Measurements from ENCODE around the gene PLCB3. TPM values are rescaled to one million over a fixed set of nuclear protein-coding genes. Genes with fewer than 3 reads are reported as not detected.

PLCB3 gene
- total RNA-seq, 1 experiment from 2014 or later: 40.6 TPM

DNA sequence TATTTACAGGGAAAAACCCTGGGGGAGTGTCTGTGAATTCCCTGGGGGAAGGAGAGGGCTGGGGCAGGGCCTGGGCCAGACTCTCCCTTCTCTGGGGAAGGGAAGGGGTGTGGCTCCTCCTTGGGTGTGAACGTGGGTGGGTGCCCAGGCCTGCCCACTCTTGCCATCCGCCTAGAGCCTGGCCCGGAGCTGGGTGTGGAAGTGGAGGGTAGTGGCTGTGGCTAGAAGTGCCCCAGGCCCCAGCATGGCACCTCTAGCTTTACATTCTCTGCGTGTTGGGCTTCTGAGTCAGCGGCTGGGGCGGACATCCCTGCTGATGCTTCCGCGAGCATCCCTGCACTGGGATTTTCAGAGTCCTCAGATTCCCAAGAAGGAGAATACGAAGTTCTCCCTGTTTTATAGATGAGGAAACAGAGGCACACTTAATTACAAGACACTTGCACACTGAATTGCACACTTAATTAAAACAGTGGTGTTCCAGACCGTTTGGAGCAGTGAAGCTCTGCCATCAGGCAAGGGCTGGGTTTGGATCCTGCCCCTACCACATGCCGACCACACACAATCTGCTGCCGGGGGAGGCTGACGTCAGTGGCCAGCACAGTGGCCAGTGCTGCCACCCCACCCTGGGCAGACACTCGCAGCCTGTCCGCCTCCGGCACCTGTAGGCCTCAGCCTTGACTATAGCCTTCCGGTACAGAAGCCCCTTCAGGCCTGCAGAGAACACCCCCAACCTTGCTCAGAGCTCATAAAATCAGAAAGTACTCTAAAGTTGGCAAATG lies 25.5 kb downstream of the PLCB3 start:
- TF ChIP-seq, protein P1, sequence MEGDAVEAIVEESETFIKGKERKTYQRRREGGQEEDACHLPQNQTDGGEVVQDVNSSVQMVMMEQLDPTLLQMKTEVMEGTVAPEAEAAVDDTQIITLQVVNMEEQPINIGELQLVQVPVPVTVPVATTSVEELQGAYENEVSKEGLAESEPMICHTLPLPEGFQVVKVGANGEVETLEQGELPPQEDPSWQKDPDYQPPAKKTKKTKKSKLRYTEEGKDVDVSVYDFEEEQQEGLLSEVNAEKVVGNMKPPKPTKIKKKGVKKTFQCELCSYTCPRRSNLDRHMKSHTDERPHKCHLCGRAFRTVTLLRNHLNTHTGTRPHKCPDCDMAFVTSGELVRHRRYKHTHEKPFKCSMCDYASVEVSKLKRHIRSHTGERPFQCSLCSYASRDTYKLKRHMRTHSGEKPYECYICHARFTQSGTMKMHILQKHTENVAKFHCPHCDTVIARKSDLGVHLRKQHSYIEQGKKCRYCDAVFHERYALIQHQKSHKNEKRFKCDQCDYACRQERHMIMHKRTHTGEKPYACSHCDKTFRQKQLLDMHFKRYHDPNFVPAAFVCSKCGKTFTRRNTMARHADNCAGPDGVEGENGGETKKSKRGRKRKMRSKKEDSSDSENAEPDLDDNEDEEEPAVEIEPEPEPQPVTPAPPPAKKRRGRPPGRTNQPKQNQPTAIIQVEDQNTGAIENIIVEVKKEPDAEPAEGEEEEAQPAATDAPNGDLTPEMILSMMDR (IDR thresholded peaks at IDR 0.05; ENCODE audit: insufficient read depth in 1 of 2, low read depth in 1 of 2, low read length in 1 of 2, severe bottlenecking in 1 of 2, unreplicated experiment in 1 of 2): no peak
- no peak for DNase-seq
- no peak overlapping the region for H3K4me3 ChIP-seq (ENCODE audit: low read depth, low read length)
- peaks cover 2% of the 10 kb centered on the region for H3K36me3 ChIP-seq (ENCODE audit: control insufficient read depth, insufficient read depth, low read length)
- no TSS peak for BruUV-seq (replicated peaks)
- Mint-ChIP-seq H3K27me3 (ENCODE audit: insufficient read depth, unreplicated experiment) (no peaks in the 10 kb centered on the region), H3K27ac (ENCODE audit: unreplicated experiment) (no peak overlapping the region), H3K4me3 (ENCODE audit: unreplicated experiment) (no peak overlapping the region), H3K4me1 (ENCODE audit: low read depth, unreplicated experiment) (peaks cover 4% of the 10 kb centered on the region), H3K9me3 (ENCODE audit: unreplicated experiment) (no peaks in the 10 kb centered on the region), H3K36me3 (ENCODE audit: insufficient read depth, unreplicated experiment) (peaks cover 23% of the 10 kb centered on the region)
- CTCF ChIA-PET: no interaction called here
- POLR2A ChIA-PET: no interaction called here
- H3K4me1 ChIP-seq: peaks cover 1% of the 10 kb centered on the region
- no peaks in the 10 kb centered on the region for H3K9me3 ChIP-seq
- H3K27me3 ChIP-seq (replicated peaks; ENCODE audit: control insufficient read depth, insufficient read depth, low read length): no peaks in the 10 kb centered on the region
- intact Hi-C loops (cut with micrococcal nuclease; ENCODE audit: unreplicated experiment): no loop called here

DNA sequence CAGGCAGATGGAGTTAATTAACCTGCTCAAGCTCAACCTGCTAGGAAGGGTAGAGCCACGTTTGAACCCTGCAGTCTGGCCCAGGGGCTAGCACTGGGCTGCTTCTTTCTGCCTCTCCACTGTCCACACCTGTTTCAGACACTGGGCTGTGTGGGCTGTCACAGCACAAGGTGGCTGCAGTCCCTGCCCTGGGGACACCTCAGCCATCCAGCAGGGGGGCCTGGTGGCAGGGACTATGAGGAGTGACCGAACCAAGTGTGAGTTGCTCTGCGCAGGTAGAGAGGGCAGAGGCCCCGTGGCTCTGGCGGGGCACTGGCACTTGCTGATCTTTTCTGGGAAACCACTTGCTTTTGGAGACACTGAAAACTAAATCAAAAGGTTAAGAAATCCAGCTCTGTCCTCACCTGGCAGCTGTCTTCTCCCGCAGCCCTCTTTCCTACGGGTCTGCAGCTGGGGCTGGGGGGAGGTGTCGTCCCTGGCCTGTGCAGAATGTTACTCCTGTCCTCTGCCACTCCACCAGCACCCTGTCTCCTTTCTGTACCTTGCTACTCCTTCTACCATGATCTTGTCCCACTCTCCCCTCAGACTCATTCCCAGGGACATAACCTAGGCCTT lies 27.4 kb downstream of the PLCB3 start:
- intact Hi-C loops (cut with micrococcal nuclease; ENCODE audit: unreplicated experiment): no loop called here
- TF ChIP-seq, protein P1 (IDR thresholded peaks at IDR 0.05; ENCODE audit: insufficient read depth in 1 of 2, low read depth in 1 of 2, low read length in 1 of 2, severe bottlenecking in 1 of 2, unreplicated experiment in 1 of 2): no peak
- ChIA-PET POLR2A (no interaction called here), CTCF (interaction anchor here (1.0 to 1.3 kb wide), 2 partner anchors 8 to 22 kb away, joined by 4 read pairs; no protein-coding TSS in a partner anchor)
- Mint-ChIP-seq H3K4me1 (ENCODE audit: low read depth, unreplicated experiment) (peaks cover 4% of the 10 kb centered on the region), H3K27me3 (ENCODE audit: insufficient read depth, unreplicated experiment) (no peaks in the 10 kb centered on the region), H3K27ac (ENCODE audit: unreplicated experiment) (no peak overlapping the region), H3K4me3 (ENCODE audit: unreplicated experiment) (no peak overlapping the region), H3K9me3 (ENCODE audit: unreplicated experiment) (no peaks in the 10 kb centered on the region), H3K36me3 (ENCODE audit: insufficient read depth, unreplicated experiment) (peaks cover 21% of the 10 kb centered on the region)
- Histone ChIP-seq H3K4me1 (no peaks in the 10 kb centered on the region), H3K9me3 (no peaks in the 10 kb centered on the region), H3K27me3 (replicated peaks; ENCODE audit: control insufficient read depth, insufficient read depth, low read length) (no peaks in the 10 kb centered on the region), H3K36me3 (ENCODE audit: control insufficient read depth, insufficient read depth, low read length) (peaks cover 2% of the 10 kb centered on the region), H3K4me3 (ENCODE audit: low read depth, low read length) (no peak overlapping the region)
- DNase-seq: no peak
- BruUV-seq (replicated peaks): no TSS peak

DNA sequence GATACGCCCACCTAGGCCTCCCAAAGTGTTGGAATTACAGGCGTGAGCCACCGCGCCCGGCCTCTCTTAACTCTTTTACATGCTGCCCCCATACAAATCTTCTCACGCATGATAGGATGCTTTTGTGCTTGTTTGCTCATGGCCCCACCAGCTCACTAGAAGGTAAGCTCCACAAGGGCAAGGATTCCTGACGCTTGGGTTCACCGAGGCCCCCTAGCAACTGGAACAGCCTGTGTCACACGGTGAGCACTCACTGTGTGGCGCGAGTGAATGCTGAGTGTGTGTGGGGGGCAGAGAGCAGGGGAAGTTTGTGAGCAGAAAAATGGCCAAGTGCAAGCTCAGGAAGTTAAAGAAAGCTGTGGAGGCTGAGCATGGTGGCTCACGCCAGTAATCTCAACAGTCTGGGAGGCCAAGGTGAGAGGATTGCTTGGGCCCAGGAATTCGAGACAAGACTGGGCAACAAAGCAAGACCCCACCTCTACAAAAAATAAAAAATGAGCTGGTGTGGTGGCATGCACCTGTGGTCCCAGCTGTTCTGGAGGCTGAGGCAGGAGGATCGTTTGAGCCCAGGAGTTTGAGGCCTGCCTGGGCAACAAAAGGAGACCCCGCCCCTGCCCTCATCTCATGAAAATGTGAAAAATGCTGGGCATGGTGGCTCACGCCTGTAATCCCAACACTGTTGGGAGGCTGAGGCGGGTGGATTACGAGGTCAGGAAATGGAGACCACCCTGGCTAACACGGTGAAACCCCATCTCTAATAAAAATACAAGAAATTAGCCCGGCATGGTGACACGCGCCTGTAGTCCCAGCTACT lies 30.8 kb downstream of the PLCB3 start:
- H3K27me3 Mint-ChIP-seq (ENCODE audit: insufficient read depth, unreplicated experiment): no peaks in the 10 kb centered on the region
- Histone ChIP-seq H3K27me3 (replicated peaks; ENCODE audit: control insufficient read depth, insufficient read depth, low read length) (no peaks in the 10 kb centered on the region), H3K36me3 (ENCODE audit: control insufficient read depth, insufficient read depth, low read length) (no peaks in the 10 kb centered on the region; the same call in none of the 2 replicates), H3K4me3 (ENCODE audit: low read depth, low read length) (no peak overlapping the region), H3K9me3 (no peaks in the 10 kb centered on the region), H3K4me1 (peaks cover 5% of the 10 kb centered on the region)
- POLR2A ChIA-PET: no interaction called here
- H3K9me3 Mint-ChIP-seq (ENCODE audit: unreplicated experiment): no peaks in the 10 kb centered on the region
- DNase-seq: no peak
- H3K4me1 Mint-ChIP-seq (ENCODE audit: low read depth, unreplicated experiment): peaks cover 14% of the 10 kb centered on the region
- no peak overlapping the region for H3K27ac Mint-ChIP-seq (ENCODE audit: unreplicated experiment)
- TF ChIP-seq, protein P1 (IDR thresholded peaks at IDR 0.05; ENCODE audit: insufficient read depth in 1 of 2, low read depth in 1 of 2, low read length in 1 of 2, severe bottlenecking in 1 of 2, unreplicated experiment in 1 of 2): no peak
- no TSS peak for BruUV-seq (replicated peaks)
- intact Hi-C loops (cut with micrococcal nuclease; ENCODE audit: unreplicated experiment): no loop called here
- H3K36me3 Mint-ChIP-seq (ENCODE audit: insufficient read depth, unreplicated experiment): peaks cover 22% of the 10 kb centered on the region
- CTCF ChIA-PET: interaction anchor here (0.6 to 0.7 kb wide), 2 partner anchors 11 to 119 kb away, joined by 3 read pairs; no protein-coding TSS in a partner anchor
- no peak overlapping the region for H3K4me3 Mint-ChIP-seq (ENCODE audit: unreplicated experiment)
